Right lobe of liver (tissue), 4 donors: ENCODE measurements around the gene LDB2.

Experiments
- POLR2A ChIP-seq: fragments of 450-650 bp; IDR thresholded peaks from one replicate; pipeline ENCODE4 v1.6.1; 2017; ENCODE audit warnings: antibody characterized with exemption, mild to moderate bottlenecking
- TF ChIP-seq, protein P1 (sequence below), 4 donors: fragments of 200-600 bp in 3 of 4; fragments of 450-650 bp in 1 of 4; IDR thresholded peaks; one replicate each; pipeline versions ENCODE4 v1.5.1 to v1.8.0; 2016 to 2022; ENCODE audit warnings: antibody characterized with exemption in 4 of 4, mild to moderate bottlenecking in 2 of 4
- donor health status: DM: no; HTN: no; CAD: no.
- donor health status: DM: no; HTN: no; CAD: no.
- donor health status: DM: no; HTN: yes; CAD: no.

DNA sequence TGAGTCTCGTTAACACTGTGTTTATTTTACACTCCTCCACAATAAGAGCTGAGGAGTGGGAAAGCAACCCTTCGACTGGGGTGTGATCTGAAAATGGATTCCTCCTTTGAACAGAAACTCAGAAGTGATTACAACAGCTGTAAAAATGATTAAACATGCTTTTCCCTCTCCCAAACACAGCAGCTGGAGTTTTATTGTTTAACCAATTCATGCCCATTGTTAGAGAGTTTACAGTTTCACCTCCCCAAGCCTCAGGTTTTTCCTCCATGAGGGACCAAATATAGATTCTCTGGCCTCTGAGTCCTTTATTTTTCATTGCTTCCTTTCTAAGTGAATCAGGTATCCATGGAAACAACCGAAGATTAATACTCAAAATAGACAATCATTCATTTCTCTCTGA, 409.2 kb downstream of the LDB2 start:
- TF ChIP-seq, protein P1, sequence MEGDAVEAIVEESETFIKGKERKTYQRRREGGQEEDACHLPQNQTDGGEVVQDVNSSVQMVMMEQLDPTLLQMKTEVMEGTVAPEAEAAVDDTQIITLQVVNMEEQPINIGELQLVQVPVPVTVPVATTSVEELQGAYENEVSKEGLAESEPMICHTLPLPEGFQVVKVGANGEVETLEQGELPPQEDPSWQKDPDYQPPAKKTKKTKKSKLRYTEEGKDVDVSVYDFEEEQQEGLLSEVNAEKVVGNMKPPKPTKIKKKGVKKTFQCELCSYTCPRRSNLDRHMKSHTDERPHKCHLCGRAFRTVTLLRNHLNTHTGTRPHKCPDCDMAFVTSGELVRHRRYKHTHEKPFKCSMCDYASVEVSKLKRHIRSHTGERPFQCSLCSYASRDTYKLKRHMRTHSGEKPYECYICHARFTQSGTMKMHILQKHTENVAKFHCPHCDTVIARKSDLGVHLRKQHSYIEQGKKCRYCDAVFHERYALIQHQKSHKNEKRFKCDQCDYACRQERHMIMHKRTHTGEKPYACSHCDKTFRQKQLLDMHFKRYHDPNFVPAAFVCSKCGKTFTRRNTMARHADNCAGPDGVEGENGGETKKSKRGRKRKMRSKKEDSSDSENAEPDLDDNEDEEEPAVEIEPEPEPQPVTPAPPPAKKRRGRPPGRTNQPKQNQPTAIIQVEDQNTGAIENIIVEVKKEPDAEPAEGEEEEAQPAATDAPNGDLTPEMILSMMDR (IDR thresholded peaks at IDR 0.05): no peak
- no peak for TF ChIP-seq POLR2A
